D721Med (cell line): Measurements from ENCODE around the gene GPR17.

ENCODE experiments used
- DNase-seq: peaks from one replicate; pipeline ENCODE4 v3.0.0; 2011; ENCODE audit warnings: low spot score; ENCODE audit not compliant: insufficient read length
- FAIRE-seq: peaks from 2 replicates; lab custom pipeline; 2011; peaks lifted over from hg19 to GRCh38; lab: Jason Lieb, UNC
- TF ChIP-seq, protein P1 (sequence below): IDR thresholded peaks from 2 replicates; pipeline ENCODE4 v1.5.1; 2012; ENCODE audit warnings: mild to moderate bottlenecking, control low read depth; ENCODE audit not compliant: insufficient read depth; ENCODE audit errors: missing control alignments

Gene GPR17

DNA sequence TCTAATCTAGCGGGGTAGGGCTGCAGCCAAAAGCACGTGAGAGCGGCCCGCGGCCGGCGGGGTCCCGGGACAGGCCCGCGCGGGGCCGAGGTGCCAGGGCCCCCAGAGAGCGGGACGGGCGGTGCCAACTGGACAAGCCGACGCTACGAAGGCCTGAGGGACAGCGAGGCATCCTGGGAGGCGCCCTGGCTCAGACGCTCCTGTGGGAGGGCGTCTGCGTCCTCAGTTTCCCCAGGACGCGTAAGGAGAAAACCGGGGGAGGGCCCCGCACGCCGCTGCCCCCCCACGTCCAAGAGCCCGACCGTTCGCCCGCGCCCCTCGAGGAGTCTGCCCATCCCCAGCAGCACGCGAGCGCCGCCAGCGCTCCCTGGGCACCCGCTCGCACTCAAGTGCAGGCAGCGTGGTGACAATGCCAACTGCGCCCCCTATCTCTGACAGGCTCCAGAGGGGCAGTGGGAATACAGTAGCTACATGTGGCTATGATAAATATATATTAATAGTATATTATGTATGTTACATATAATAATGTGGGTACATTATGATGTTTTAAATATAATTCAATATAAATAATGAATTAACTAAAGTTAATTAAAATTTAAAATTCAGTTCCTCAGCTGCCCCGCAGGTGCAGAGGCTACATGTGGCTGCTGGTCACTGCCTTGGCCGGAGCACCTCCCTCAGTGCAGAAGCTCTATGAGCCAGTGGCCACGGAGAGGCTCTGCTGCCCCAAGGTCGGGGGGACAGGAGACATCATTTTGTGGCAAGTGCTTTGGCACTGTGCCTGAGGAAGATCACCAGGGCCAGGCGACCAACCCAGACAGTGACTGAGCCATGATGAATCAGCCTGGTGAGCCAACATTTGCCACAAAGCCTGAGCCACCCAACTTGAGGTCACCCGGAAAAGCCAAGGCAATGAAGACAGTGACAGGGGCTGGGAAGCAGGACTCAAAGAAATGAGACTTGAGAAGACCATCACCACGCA is 49.8 kb downstream of the GPR17 start:
- DNase-seq (no peak), FAIRE-seq (no peak)
- TF ChIP-seq, protein P1, sequence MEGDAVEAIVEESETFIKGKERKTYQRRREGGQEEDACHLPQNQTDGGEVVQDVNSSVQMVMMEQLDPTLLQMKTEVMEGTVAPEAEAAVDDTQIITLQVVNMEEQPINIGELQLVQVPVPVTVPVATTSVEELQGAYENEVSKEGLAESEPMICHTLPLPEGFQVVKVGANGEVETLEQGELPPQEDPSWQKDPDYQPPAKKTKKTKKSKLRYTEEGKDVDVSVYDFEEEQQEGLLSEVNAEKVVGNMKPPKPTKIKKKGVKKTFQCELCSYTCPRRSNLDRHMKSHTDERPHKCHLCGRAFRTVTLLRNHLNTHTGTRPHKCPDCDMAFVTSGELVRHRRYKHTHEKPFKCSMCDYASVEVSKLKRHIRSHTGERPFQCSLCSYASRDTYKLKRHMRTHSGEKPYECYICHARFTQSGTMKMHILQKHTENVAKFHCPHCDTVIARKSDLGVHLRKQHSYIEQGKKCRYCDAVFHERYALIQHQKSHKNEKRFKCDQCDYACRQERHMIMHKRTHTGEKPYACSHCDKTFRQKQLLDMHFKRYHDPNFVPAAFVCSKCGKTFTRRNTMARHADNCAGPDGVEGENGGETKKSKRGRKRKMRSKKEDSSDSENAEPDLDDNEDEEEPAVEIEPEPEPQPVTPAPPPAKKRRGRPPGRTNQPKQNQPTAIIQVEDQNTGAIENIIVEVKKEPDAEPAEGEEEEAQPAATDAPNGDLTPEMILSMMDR, result peak; percentile 60

DNA sequence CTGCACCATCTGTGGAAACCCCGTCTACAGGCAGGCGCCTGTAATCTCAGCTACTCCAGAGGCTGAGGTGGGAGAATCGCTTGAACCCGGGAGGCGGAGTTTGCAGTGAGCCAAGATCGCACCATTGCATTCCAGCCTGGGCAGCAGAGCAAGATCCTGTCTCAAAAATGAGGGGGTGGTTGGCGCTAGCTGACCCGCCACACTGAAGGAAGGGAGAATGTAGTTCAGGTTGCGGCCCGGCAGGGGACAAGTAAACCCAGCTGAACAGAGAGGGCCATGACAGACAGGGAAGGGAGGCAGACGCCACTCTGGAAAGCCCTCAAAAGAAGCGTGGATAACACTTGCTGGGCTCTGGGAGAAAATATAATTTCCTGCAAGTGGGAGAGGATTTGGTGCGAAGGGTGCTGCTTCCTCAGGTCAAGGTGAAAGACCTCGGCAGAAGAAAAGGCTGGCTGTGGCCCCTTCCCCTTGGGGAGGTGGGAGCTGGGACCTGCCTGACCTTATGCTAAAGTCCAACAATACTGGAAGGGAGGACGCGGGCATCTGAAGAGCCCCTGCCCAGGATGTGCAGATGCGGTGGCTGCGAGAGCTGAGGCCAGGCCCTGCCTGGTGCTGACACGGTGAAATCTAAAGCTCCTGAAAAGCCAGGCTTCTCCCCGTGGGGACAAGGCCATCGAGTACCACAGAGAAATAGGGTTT is 51.7 kb downstream of the GPR17 start:
- DNase-seq, result no peak
- TF ChIP-seq, protein P1, result no peak
- FAIRE-seq, result no peak

DNA sequence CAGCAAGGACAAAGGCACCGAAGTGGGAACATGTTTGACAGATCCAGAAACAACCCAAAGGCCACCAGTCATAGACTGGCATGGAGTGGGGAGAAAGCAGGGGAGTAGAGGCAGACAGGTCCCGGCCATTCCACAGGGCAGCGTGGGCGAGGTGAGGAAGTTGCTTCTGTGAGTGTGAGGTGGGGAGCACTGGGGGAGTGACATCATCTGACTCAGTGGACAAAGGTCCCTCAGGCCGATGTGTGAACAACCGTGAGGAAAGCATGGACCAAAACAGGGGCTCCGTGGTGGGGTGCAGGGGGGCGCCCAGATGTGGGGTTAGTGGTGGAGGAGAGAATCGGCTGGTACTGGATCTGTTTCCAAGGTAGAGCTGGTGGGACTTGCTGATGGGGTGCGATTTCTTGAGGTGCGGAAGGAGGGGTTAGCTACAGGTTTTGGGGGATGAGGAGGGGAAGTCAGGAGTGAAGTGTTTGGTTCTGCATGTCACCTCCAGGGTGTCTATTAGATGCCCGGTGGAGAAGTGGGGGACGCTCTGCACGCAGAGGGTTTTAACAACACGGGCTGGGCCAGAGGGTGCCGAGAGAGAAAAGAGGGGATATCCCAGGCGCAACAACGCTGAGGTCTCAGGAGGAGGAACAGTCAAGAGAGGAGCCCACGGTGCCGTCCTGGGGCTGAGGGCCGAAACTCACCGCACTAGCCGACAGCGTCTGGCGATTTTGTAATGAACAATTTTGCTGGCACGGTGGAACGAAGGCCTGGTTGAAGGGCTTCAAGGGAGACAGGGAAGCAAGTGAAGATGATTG is 52.8 kb downstream of the GPR17 start:
- DNase-seq, result no peak
- TF ChIP-seq, protein P1, result no peak
- no peak for FAIRE-seq

DNA sequence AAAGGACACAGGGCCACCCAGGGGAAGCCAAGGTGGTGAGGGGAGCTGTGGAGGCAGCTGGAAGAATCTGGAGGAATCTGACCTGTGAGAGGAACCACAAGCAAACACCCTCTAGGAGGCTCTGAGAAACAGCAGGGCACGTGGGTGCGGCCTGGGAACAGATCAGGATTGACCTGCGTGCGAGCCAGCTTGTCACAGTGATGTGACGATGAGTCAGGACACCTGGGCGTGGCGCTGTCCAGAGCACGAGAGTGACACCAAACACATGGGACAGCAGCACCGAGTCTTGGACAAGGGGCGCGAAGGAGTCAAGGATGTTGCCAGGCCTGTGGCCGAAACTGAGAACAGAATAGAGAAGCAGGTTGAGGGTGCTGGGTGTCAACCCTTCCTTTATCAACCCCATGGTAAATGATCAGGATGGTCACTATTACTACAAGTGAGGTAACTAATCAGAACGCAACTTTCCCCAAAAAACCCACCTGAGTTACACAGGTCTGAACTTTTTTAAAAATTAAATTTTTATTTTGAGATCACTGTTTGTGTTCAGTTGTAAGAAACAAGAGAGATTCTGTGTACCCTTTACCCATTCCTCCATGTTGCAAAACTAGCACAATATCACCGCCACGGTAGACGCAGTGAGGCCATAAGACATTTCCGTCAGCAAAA is 54.7 kb downstream of the GPR17 start:
- no peak for DNase-seq
- FAIRE-seq, result no peak

DNA sequence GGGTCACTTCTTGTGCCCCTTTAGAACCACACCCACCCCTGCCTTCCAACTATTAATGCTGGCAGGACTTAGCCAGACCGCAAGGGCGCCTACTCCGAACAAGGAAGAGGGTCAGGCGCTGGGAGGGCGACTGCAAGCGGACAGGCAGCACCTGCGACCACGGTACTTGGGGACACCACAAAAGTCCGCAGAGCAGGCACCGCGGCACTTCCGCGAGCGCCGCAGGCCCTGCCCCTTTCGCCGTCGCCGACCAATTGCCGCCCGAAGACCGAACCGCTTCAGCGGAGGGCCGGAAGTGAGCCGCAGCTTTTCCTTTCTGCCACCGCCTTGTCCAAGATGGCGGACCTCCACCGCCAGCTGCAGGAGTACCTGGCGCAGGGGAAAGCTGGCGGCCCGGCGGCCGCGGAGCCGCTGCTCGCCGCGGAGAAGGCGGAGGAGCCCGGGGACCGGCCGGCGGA is 55.3 kb downstream of the GPR17 start, which contains the start of gene SFT2D3:
TSS of gene SFT2D3 (plus strand) at position 305 of the 458 bp plus-strand sequence. CDS start at position 337, 32 bp downstream.
- TF ChIP-seq, protein P1, result no peak
- FAIRE-seq (no peak), DNase-seq (peak; percentile 92)

More for the DNA sequence above, 54.7 kb downstream of the GPR17 start:
- TF ChIP-seq, protein P1, result no peak

DNA sequence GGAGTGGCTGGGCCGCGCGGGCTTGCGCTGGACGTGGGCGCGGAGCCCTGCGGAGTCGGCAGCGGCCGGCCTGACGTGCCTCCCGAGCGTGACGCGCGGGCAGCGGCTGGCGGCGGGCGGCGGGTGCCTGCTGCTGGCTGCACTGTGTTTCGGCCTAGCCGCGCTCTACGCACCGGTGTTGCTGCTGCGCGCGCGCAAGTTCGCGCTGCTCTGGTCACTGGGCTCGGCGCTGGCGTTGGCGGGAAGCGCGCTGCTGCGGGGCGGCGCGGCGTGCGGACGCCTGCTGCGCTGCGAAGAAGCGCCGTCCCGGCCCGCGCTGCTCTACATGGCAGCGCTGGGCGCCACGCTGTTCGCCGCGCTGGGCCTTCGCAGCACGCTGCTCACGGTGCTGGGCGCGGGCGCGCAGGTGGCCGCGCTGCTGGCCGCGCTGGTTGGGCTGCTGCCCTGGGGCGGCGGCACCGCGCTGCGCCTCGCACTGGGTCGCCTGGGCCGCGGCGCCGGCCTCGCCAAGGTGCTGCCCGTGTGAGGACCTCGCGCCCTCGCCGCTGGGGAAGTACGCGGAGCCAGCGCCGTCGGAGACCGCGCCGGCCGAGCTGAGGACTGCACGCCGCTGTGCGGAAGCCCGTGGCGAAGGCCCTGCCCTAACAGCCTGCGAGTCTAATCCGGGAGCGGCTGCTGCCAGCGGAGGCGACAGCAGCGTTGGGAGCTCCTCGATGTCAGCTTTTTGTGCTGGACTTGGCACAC is 55.9 kb downstream of the GPR17 start:
- no peak for FAIRE-seq
- no peak for DNase-seq
- TF ChIP-seq, protein P1, result no peak
